Measurements from ENCODE around the gene POLH.
"Not testable (repeated sequence)": the region's sequence is repeated elsewhere in the genome, so short reads cannot be mapped to it uniquely, and the experiment has no call there.

DNA sequence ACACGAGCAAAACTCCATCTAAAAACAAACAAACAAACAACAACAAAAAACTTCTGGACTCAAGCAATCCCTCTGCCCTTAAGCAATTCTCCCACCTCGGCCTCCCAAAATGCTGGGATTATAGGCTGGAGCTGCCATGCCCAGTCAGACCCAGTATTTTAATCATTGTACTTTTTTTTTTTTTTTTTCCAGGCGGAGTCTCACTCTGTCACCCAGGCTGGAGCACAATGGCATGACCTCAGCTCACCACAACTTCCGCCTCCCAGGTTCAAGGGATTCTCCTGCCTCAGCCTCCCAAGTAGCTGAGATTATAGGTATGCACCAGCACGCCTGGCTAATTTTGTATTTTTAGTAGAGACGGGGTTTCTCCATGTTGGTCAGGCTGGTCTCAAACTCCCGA is 57.0 kb downstream of the POLH start:
- TF ChIP-seq, protein P1, sequence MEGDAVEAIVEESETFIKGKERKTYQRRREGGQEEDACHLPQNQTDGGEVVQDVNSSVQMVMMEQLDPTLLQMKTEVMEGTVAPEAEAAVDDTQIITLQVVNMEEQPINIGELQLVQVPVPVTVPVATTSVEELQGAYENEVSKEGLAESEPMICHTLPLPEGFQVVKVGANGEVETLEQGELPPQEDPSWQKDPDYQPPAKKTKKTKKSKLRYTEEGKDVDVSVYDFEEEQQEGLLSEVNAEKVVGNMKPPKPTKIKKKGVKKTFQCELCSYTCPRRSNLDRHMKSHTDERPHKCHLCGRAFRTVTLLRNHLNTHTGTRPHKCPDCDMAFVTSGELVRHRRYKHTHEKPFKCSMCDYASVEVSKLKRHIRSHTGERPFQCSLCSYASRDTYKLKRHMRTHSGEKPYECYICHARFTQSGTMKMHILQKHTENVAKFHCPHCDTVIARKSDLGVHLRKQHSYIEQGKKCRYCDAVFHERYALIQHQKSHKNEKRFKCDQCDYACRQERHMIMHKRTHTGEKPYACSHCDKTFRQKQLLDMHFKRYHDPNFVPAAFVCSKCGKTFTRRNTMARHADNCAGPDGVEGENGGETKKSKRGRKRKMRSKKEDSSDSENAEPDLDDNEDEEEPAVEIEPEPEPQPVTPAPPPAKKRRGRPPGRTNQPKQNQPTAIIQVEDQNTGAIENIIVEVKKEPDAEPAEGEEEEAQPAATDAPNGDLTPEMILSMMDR (IDR thresholded peaks at IDR 0.05; ENCODE audit: poor library complexity) = not testable (repeated sequence)
- TF ChIP-seq EZH2 (IDR thresholded peaks at IDR 0.05; ENCODE audit: borderline replicate concordance) = not testable (repeated sequence)

All from hepatocyte (in vitro differentiated cells).